ENCODE measurements around the gene FMNL3.

Gene FMNL3

GRCh38 chr12:49683599-49684309, 23.5 kb downstream of the FMNL3 start:
- ChIA-PET POLR2A (interaction anchor here (1.2 to 1.6 kb wide), 2 partner anchors 7 to 22 kb away, joined by 3 to 5 read pairs; no protein-coding TSS in a partner anchor), CTCF (no interaction called here)
- TF ChIP-seq L3MBTL2 (conservative IDR thresholded peaks at IDR 0.05) (no peak), FOXA1 (IDR thresholded peaks at IDR 0.05) (no peak), BHLHE40 (IDR thresholded peaks at IDR 0.05; ENCODE audit: borderline replicate concordance) (no peak), TARDBP (IDR thresholded peaks at IDR 0.05) (no peak), LEF1 (IDR thresholded peaks at IDR 0.05; ENCODE audit: borderline replicate concordance) (no peak), SP1 (IDR thresholded peaks at IDR 0.05) (no peak), SUZ12 (IDR thresholded peaks at IDR 0.05) (no peak), HDGF (IDR thresholded peaks at IDR 0.05; ENCODE audit: borderline replicate concordance) (no peak), ELF4 (IDR thresholded peaks at IDR 0.05) (no peak), FOXM1 (IDR thresholded peaks at IDR 0.05; ENCODE audit: borderline replicate concordance) (no peak), FOXK2 (IDR thresholded peaks at IDR 0.05) (no peak), PKNOX1 (IDR thresholded peaks at IDR 0.05) (no peak), ZNF384 (IDR thresholded peaks at IDR 0.05) (no peak), ARNT (IDR thresholded peaks at IDR 0.05) (no peak), NFRKB (IDR thresholded peaks at IDR 0.05) (no peak), CTBP1 (IDR thresholded peaks at IDR 0.05; ENCODE audit: borderline replicate concordance) (no peak)
- no peak for DNase-seq (ENCODE audit: extremely low spot score)

- ChIA-PET POLR2A (interaction anchor here (1.6 kb wide), 1 partner anchor 26 kb away, joined by 3 read pairs; no protein-coding TSS in a partner anchor), CTCF (interaction anchor here (0.6 to 1.3 kb wide), 3 partner anchors 12 to 962 kb away, joined by 3 to 4 read pairs (median 3); no protein-coding TSS in a partner anchor)
- DNase-seq (ENCODE audit: extremely low spot score), result no peak
- no peak for TF ChIP-seq FOXA1 (IDR thresholded peaks at IDR 0.05)
- TF ChIP-seq SUZ12 (IDR thresholded peaks at IDR 0.05), result no peak
- TF ChIP-seq SP1 (IDR thresholded peaks at IDR 0.05), result no peak
- TF ChIP-seq ARNT (IDR thresholded peaks at IDR 0.05), result no peak
- TF ChIP-seq ZNF384 (IDR thresholded peaks at IDR 0.05), result no peak
Observed at GRCh38 chr12:49680075-49680474, 27.1 kb downstream of the FMNL3 start.

- no peak for DNase-seq (ENCODE audit: extremely low spot score)
- CTCF ChIA-PET, result no interaction called here
- POLR2A ChIA-PET, result interaction anchor here (0.7 kb wide), 1 partner anchor 62 kb away, joined by 3 read pairs; no protein-coding TSS in a partner anchor
- TF ChIP-seq TARDBP (IDR thresholded peaks at IDR 0.05) (no peak), SP1 (IDR thresholded peaks at IDR 0.05) (no peak), ELF4 (IDR thresholded peaks at IDR 0.05) (no peak), CTBP1 (IDR thresholded peaks at IDR 0.05; ENCODE audit: borderline replicate concordance) (no peak), FOXK2 (IDR thresholded peaks at IDR 0.05) (no peak), HDGF (IDR thresholded peaks at IDR 0.05; ENCODE audit: borderline replicate concordance) (no peak), NFRKB (IDR thresholded peaks at IDR 0.05) (no peak), ARNT (IDR thresholded peaks at IDR 0.05) (no peak)
Observed at GRCh38 chr12:49678711-49679110, 28.5 kb downstream of the FMNL3 start.

- TF ChIP-seq CTBP1 (IDR thresholded peaks at IDR 0.05; ENCODE audit: borderline replicate concordance) (no peak), BHLHE40 (IDR thresholded peaks at IDR 0.05; ENCODE audit: borderline replicate concordance) (no peak), PKNOX1 (IDR thresholded peaks at IDR 0.05) (no peak), SP1 (IDR thresholded peaks at IDR 0.05) (no peak), LEF1 (IDR thresholded peaks at IDR 0.05; ENCODE audit: borderline replicate concordance) (no peak), ELF4 (IDR thresholded peaks at IDR 0.05) (no peak), ZNF384 (IDR thresholded peaks at IDR 0.05) (no peak), L3MBTL2 (conservative IDR thresholded peaks at IDR 0.05) (no peak), FOXA1 (IDR thresholded peaks at IDR 0.05) (no peak), SUZ12 (IDR thresholded peaks at IDR 0.05) (no peak), TARDBP (IDR thresholded peaks at IDR 0.05) (no peak), ARNT (IDR thresholded peaks at IDR 0.05) (no peak), FOXK2 (IDR thresholded peaks at IDR 0.05) (no peak), HDGF (IDR thresholded peaks at IDR 0.05; ENCODE audit: borderline replicate concordance) (no peak)
- DNase-seq (ENCODE audit: extremely low spot score), result no peak
- ChIA-PET POLR2A (interaction anchor here (1.2 to 1.7 kb wide), 2 partner anchors 12 to 67 kb away, joined by 3 read pairs; no protein-coding TSS in a partner anchor), CTCF (no interaction called here)
Observed at GRCh38 chr12:49675137-49675536, 32.1 kb downstream of the FMNL3 start.

- TF ChIP-seq HDGF (IDR thresholded peaks at IDR 0.05; ENCODE audit: borderline replicate concordance), result no peak
- ChIA-PET POLR2A (interaction anchor here (1.7 kb wide), 1 partner anchor 11 kb away, joined by 3 read pairs; no protein-coding TSS in a partner anchor), CTCF (no interaction called here)
- no peak for DNase-seq (ENCODE audit: extremely low spot score)
Observed at GRCh38 chr12:49674318-49674981, 32.8 kb downstream of the FMNL3 start.

GRCh38 chr12:49673446-49674317, 33.5 kb downstream of the FMNL3 start:
- ChIA-PET POLR2A (interaction anchor here (0.9 to 1.7 kb wide), 2 partner anchors 10 to 17 kb away, joined by 3 read pairs; no protein-coding TSS in a partner anchor), CTCF (interaction anchor here (1.2 kb wide), 1 partner anchor 16 kb away, joined by 4 read pairs; no protein-coding TSS in a partner anchor)
- TF ChIP-seq L3MBTL2 (conservative IDR thresholded peaks at IDR 0.05) (no peak), TARDBP (IDR thresholded peaks at IDR 0.05) (no peak), FOXA1 (IDR thresholded peaks at IDR 0.05) (no peak), FOXM1 (IDR thresholded peaks at IDR 0.05; ENCODE audit: borderline replicate concordance) (no peak), SUZ12 (IDR thresholded peaks at IDR 0.05) (no peak), SP1 (IDR thresholded peaks at IDR 0.05) (no peak), FOXK2 (IDR thresholded peaks at IDR 0.05) (no peak), HDGF (IDR thresholded peaks at IDR 0.05; ENCODE audit: borderline replicate concordance) (no peak), ARNT (IDR thresholded peaks at IDR 0.05) (no peak)
- DNase-seq (ENCODE audit: extremely low spot score), result no peak
